Muscle of leg (tissue), 11 donors: ENCODE measurements around the gene TRIM23. TPM values are rescaled to one million over a fixed set of nuclear protein-coding genes. Genes with fewer than 3 reads are reported as not detected.
"Not testable (repeated sequence)": the region's sequence is repeated elsewhere in the genome, so short reads cannot be mapped to it uniquely, and the experiment has no call there.

Experiments
- DNase-seq: peaks from one replicate; pipeline ENCODE4 v3.0.0; 2013
- H3K27ac ChIP-seq: one replicate; pipeline ENCODE4 v1.5.1; 2013; ENCODE audit warnings: mild to moderate bottlenecking, low read length, control low read depth
- H3K27me3 ChIP-seq: one replicate; pipeline ENCODE4 v1.6.1; 2013; ENCODE audit warnings: low read length; ENCODE audit not compliant: control insufficient read depth, insufficient read depth
- H3K36me3 ChIP-seq: one replicate; pipeline ENCODE4 v1.6.1; 2013; ENCODE audit warnings: low read length; ENCODE audit not compliant: control insufficient read depth, insufficient read depth
- H3K4me1 ChIP-seq: one replicate; pipeline ENCODE4 v1.6.1; 2013; ENCODE audit warnings: low read length; ENCODE audit not compliant: control insufficient read depth, insufficient read depth
- H3K4me3 ChIP-seq: one replicate; pipeline ENCODE4 v1.5.1; 2013; ENCODE audit warnings: low read length, control low read depth
- H3K9me3 ChIP-seq: replicated peaks from 2 replicates; pipeline ENCODE4 v1.6.1; 2013; ENCODE audit warnings: low read depth, low read length; ENCODE audit not compliant: control insufficient read depth
- WGBS: methylation state at CpG from one replicate; pipeline ENCODE4 v1.1.5; 2013; ENCODE audit warnings: missing lambda C conversion rate; ENCODE audit not compliant: insufficient coverage; 5-methylcytosine and 5-hydroxymethylcytosine counted together
- polyA plus RNA-seq, 8 donors: library from polyadenylated mRNA; unstranded; fragments of 120-200 nt; gene quantifications; one replicate each; pipeline versions ENCODE4 v1.2.1 to v1.2.3, GENCODE V29; 2013; ENCODE audit warnings: inconsistent platforms in 1 of 8, low replicate concordance in 1 of 8; ENCODE audit not compliant: insufficient read length in 8 of 8, insufficient read depth in 1 of 8
- total RNA-seq: library from RNA; stranded (reverse); fragments of 120-200 nt; gene quantifications from one replicate; pipeline ENCODE4 v1.2.4, GENCODE V29; 2013

TRIM23 gene
- total and polyA plus RNA-seq, 9 donors = 11.8 to 24.1 (median 18.4) TPM

GRCh38 chr5:65630981-65631380, 6.8 kb upstream of the TRIM23 start:
- H3K4me1 ChIP-seq = peaks cover 2% of the 10 kb centered on the region
- DNase-seq = no peak
- H3K27ac ChIP-seq = no peak overlapping the region

GRCh38 chr5:65625743-65626142, 1.6 kb upstream of the TRIM23 start:
- no peak for DNase-seq
- no peak overlapping the region for H3K27ac ChIP-seq
- peaks cover 6% of the 10 kb centered on the region for H3K4me1 ChIP-seq
- peaks cover 7% of the 10 kb centered on the region for H3K36me3 ChIP-seq
- no peaks in the 10 kb centered on the region for H3K27me3 ChIP-seq
- no CpG with 5 or more reads among the region's 6 CpGs for WGBS
- H3K9me3 ChIP-seq = no peaks in the 10 kb centered on the region
- peak overlapping the region; percentile 84 for H3K4me3 ChIP-seq

More at GRCh38 chr5:65630981-65631380, 6.8 kb upstream of the TRIM23 start:
- Histone ChIP-seq H3K27me3 (no peaks in the 10 kb centered on the region), H3K9me3 (no peaks in the 10 kb centered on the region), H3K4me3 (no peak overlapping the region), H3K36me3 (peaks cover 11% of the 10 kb centered on the region)

GRCh38 chr5:65624571-65625555, 730 bp upstream of the TRIM23 start, which contains the start of the genes SHLD3 and TRAPPC13:
Gene SHLD3, plus strand, starts transcription at chr5:65625027. Its CDS starts 4,561 bp downstream, at chr5:65629588.
Gene TRAPPC13, plus strand, starts transcription at chr5:65625027. Its CDS starts 34 bp downstream, at chr5:65625061.
- Histone ChIP-seq H3K9me3 (no peaks in the 10 kb centered on the region), H3K27me3 (no peaks in the 10 kb centered on the region), H3K4me3 (peak within 1 kb of the TSS; percentile 84), H3K27ac (peak within 1 kb of the TSS; percentile 95), H3K4me1 (peaks cover 6% of the 10 kb centered on the region), H3K36me3 (peaks cover 7% of the 10 kb centered on the region)
- peak; percentile 97 for DNase-seq
- under 1% methylated on average over 25 of the region's 36 CpGs for WGBS

GRCh38 chr5:65623482-65623881, 651 bp downstream of the TRIM23 start:
- peak overlapping the region; percentile 95 for H3K27ac ChIP-seq
- WGBS = no CpG with 5 or more reads among the region's 9 CpGs
- H3K27me3 ChIP-seq = no peaks in the 10 kb centered on the region
- H3K9me3 ChIP-seq = no peaks in the 10 kb centered on the region
- H3K4me1 ChIP-seq = peaks cover 6% of the 10 kb centered on the region
- DNase-seq = peak; percentile 7
- H3K4me3 ChIP-seq = peak overlapping the region; percentile 84
- H3K36me3 ChIP-seq = peaks cover 2% of the 10 kb centered on the region

- DNase-seq, H3K4me1 ChIP-seq, H3K9me3 ChIP-seq, H3K27me3 ChIP-seq, H3K27ac ChIP-seq, H3K4me3 ChIP-seq, H3K36me3 ChIP-seq: not testable (repeated sequence)
- WGBS = no CpG with 5 or more reads among the region's 4 CpGs
Observed at GRCh38 chr5:65621961-65622360, 2.2 kb downstream of the TRIM23 start.

- WGBS = no CpG with 5 or more reads among the region's 4 CpGs
- H3K27me3 ChIP-seq = no peaks in the 10 kb centered on the region
Observed at GRCh38 chr5:65620021-65620420, 4.1 kb downstream of the TRIM23 start.

GRCh38 chr5:65612298-65612907, 11.7 kb downstream of the TRIM23 start:
- Histone ChIP-seq H3K9me3 (no peaks in the 10 kb centered on the region), H3K27ac (no peak overlapping the region), H3K36me3 (peaks cover 22% of the 10 kb centered on the region), H3K27me3 (no peaks in the 10 kb centered on the region), H3K4me3 (no peak overlapping the region), H3K4me1 (no peaks in the 10 kb centered on the region)
- no CpG with 5 or more reads among the region's 4 CpGs for WGBS
- DNase-seq = no peak

More at GRCh38 chr5:65620021-65620420, 4.1 kb downstream of the TRIM23 start:
- Histone ChIP-seq H3K9me3 (no peaks in the 10 kb centered on the region), H3K36me3 (peaks cover 7% of the 10 kb centered on the region), H3K4me3 (no peak overlapping the region), H3K27ac (no peak overlapping the region), H3K4me1 (peaks cover 4% of the 10 kb centered on the region)
- no peak for DNase-seq

GRCh38 chr5:65611524-65611923, 12.6 kb downstream of the TRIM23 start:
- peaks cover 23% of the 10 kb centered on the region for H3K36me3 ChIP-seq
- WGBS = 90% methylated on average over 2 of the region's 3 CpGs
- H3K9me3 ChIP-seq = no peaks in the 10 kb centered on the region
- H3K27me3 ChIP-seq = no peaks in the 10 kb centered on the region
- H3K4me3 ChIP-seq = no peak overlapping the region
- H3K4me1 ChIP-seq = no peaks in the 10 kb centered on the region
- no peak overlapping the region for H3K27ac ChIP-seq
- no peak for DNase-seq

- not testable (repeated sequence) for DNase-seq, H3K27ac ChIP-seq, H3K9me3 ChIP-seq, H3K4me3 ChIP-seq, H3K27me3 ChIP-seq, H3K4me1 ChIP-seq
- 100% methylated on average over 1 of the region's 1 CpG for WGBS
- peaks cover 41% of the 10 kb centered on the region for H3K36me3 ChIP-seq
Observed at GRCh38 chr5:65601761-65602160, 22.4 kb downstream of the TRIM23 start.

- Histone ChIP-seq H3K4me3 (no peak overlapping the region), H3K36me3 (peaks cover 21% of the 10 kb centered on the region), H3K27ac (no peak overlapping the region), H3K9me3 (no peaks in the 10 kb centered on the region), H3K27me3 (no peaks in the 10 kb centered on the region), H3K4me1 (no peaks in the 10 kb centered on the region)
- no peak for DNase-seq
- WGBS = no CpG with 5 or more reads among the region's 2 CpGs
Observed at GRCh38 chr5:65588694-65589093, 35.4 kb downstream of the TRIM23 start.
